ENCODE measurements around the gene OR5AP2.
"Not testable (repeated sequence)": the region's sequence is repeated elsewhere in the genome, so short reads cannot be mapped to it uniquely, and the experiment has no call there.

OR5AP2 gene

DNA sequence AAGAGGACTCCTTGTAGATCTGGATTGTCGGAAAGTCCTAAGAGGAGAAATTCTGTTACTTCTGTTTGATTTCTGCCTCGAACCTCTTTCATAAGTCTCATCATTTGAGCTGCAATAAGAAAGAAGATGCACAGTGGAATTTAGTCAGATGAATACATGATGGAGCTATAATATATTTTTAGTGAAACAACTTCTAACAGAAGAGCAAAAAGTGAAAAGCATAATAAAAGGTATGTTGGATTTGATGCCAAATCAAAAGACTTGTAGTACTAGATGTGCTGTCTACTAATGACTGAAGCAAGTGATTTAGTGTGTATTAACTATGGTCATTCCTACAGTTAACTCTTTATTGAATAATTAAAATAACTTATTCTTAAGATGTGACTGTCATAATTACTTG lies at the start of gene OR5AP2:
Gene OR5AP2, minus strand, starts transcription at position 101 of the 400 bp plus-strand sequence. Its CDS starts 0 bp downstream, at position 101.
- DNase-seq, result no peak

DNA sequence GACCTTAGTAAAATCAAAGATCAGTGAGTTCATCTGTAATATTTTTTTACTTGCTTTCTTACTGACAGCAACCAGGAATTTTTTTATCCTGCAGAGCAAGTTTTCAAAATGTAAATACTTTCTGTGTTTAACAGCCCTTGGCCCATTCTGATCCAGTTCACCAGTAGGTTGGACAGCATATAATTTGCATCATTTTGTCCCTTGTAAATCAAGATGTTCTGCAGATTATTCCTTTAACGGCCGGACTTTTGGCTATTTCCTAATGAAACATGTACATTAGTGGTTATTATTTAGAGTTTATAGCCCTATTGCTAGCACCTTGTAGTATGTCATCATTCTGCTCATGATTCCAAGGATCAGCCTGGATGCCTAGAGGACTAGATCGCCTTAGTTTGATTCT lies 48.9 kb upstream of the OR5AP2 start:
- DNase-seq, result not testable (repeated sequence)

DNA sequence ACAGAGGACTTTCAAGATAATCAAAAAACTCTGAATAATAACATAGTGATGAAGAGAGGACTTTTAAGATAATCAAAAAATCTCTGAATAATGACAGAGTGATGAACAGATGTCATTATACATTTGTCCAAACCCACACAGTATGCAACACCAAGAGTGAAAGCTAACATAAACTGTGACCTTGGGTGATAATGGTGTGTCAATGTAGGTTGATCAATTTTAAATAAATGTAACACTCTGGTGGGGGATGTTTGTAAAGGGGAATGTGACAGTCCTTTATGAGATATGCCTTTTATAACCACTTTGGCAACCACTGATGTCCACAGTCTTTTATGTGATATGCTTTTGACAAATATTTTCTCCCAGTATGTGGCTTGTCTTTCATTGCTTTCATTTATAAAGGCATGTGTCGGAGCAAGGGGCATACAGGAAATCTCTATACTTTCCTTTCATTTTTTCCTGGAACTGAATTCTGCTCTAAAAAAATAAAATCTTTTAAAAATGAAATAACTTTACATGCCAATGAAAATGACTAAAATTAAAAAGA lies 46.4 kb upstream of the OR5AP2 start:
- no peak for DNase-seq

DNA sequence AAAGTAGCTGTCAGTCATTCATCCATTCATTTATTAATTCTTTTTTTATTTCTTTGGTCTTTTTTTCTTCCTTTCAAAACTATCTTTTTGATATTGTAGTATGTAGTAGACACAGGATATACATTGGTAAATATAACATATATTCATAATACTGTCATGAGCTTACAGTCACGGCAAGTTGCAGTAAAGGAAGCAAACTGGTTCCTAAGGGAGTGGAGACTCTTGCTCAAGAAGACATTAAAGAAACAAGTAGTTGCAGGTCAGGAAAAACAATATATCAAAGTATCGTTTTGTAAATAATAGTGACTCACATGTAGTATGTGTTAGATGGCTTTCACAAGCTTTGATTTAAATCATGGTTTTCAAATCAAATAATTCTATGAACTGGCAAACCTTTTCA lies 28.7 kb upstream of the OR5AP2 start:
- DNase-seq, result no peak

DNA sequence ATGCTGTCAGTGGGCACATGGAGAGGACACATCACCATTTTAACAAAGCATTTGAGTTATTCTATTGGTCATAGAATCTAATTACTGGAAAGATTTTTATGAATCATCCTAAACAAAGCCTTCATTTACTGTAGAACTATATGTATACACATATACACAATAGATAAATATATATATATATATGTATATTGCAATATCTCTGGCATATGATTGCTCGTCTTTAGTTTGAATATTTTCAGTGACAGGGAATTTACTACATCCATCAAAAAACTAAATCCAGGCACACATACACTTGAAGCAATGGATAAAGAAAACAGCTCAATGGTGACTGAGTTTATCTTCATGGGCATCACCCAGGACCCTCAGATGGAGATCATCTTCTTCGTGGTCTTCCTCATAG lies 21.1 kb upstream of the OR5AP2 start, which contains the start of gene OR5AR1:
Gene OR5AR1, plus strand, starts transcription at position 301 of the 400 bp plus-strand sequence. Its CDS starts 0 bp downstream, at position 301.
- DNase-seq, result no peak

DNA sequence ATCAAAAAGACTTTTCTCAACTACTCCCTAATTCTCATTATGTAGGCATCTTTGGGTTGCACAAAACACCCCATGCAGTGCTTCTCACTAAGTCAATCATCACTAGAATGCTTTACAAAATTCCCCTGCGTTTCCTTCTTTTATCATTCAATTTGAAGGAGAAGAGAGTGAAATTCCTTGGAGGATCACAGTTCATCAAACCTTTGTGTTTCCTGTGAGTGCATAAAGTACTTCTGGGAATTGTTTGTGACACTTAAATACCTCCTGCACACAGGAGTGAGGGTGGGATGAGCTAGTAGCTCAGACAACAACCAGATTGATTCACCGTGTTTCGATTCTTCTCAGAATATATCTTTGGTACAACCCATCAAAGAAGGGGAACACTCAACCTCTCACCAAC lies 17.5 kb upstream of the OR5AP2 start:
- no peak for DNase-seq

DNA sequence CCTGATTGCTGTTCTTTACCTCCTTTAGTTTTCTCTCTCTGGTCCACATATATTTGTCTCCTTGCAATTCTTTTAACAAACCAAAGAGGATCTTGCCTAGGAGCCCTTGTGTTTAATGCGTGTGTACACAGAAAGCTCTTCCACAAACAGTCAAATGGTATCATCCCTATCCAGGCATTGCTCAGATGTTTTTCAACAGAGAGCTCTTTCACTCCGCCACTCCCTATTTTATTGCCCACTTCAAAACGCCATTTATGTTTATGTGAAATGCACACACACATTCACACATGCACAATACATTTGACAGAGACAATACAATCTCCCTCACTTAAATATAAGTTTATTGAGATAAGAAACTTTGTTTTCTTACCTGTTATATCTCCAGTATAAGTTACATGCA lies 4.7 kb downstream of the OR5AP2 start:
- DNase-seq, result no peak

DNA sequence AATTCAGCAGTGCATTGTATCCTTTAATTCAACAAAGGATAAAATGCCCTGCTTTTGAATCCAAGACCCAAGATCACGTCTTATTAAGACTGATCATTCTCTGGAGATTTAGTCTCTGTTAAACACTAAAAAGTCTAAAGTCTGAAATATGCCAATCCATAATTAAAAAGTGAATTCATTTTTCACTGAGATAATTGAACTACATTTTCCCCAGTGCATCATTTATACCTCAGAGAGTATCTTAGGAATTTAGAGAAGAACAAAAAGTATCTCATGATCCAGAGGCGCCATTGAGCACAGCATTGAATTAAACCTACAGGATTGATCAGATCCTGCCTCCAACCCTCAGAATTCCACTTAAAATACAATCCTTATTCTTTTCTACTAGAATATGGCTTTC lies 5.4 kb downstream of the OR5AP2 start:
- DNase-seq, result no peak

DNA sequence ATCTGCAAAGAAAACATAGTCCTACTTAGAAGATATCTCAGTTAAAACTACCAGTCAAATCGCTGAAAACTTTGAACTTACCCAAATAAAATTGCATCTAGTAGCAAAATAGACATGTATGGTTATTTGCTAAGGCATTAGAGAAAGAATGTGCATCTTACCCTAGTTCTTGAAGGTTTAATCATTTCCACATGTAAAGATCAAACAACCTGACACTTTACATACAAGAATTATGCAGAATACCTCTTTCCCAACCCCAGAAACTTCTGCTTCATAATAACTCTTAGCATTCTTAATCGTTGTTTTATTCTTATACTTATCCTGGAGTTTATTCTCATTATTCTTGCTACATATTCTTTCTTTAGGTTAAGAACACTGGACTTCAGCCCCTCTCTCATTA lies 9.9 kb downstream of the OR5AP2 start:
- DNase-seq, result no peak

DNA sequence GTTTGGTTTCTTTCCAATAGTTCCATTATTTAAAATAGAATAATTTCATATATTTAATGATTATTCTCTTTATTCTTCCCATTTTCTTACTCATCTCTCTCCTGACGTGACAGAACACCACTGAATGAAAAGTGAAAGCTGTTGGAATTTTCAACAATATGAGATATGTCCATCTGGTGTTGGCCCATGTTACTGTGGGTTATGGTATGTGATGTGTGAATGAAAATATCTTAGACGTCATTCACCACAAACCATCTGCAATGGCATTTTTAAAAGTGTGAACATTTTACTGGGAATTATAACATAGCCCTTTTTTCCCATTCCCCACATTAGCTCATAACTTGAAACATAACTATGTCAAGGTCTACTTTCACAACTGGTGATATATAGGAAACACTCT lies 16.3 kb downstream of the OR5AP2 start:
- DNase-seq, result no peak

DNA sequence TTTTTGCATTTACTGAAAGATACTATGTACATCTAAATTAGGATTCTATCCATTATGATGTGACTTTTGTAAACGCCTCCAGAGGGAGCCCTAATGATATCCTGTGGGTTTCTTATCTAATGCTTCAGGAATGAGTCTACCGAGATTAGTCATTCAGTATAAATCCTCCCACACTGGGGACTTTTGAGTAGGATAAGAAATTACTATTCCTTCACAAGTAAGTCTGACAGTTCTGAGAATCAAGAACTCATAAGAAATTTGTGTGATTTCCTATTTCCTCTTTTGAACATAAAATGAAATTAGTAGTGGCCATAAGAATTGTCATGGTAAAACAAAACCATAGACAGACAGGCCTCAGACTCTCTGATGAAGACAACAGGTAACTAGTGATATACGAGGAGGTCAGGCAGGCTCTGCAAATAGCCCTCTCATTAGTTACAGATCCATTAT lies 17.6 kb downstream of the OR5AP2 start:
- peak; percentile 28 to 49 for DNase-seq

DNA sequence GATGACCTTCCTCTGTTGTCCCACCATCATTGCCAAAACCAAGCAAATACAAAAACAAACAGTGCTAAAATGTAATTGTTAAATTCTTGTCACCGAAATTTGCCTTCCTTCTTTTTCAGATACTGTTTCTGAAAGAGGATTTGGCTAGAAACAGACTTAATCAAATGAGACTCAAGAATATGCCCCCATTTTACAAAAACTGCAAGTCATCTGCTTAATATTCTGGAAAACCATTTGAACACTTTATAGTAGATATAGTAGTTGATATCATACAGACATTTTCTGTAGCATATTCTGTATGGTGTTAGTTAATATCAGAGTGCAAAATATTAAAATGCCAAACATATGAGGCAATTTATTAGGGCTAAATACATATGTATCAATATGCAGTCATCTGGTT lies 31.1 kb downstream of the OR5AP2 start:
- DNase-seq, result no peak

DNA sequence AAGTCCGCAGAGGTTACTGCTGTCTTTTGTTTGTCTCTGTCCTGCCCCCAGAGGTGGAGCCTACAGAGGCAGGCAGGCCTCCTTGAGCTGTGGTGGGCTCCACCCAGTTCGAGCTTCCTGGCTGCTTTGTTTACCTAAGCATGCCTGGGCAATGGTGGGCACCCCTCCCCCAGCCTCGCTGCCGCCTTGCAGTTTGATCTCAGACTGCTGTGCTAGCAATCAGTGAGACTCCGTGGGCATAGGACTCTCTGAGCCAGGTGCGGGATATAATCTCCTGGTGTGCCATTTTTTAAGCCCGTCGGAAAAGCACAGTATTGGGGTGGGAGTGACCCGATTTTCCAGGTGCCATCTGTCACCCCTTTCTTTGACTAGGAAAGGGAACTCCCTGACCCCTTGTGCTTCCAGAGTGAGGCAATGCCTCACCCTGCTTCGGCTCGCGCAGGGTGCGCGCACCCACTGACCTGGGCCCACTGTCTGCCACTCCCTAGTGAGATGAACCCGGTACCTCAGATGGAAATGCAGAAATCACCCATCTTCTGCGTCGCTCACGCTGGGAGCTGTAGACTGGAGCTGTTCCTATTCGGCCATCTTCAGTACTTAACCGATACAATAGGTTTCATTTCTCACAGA lies 50.0 kb downstream of the OR5AP2 start:
- not testable (repeated sequence) for DNase-seq
